GM19468 (cell line): ENCODE measurements around the gene LRMDA.

Source experiments
- ATAC-seq: cut with Tn5 transposase; IDR thresholded peaks from one replicate; pipeline ENCODE4 v1.9.1; 2021; ENCODE audit warnings: mild to moderate bottlenecking, moderate library complexity, moderate number of reproducible peaks; ENCODE audit not compliant: unreplicated experiment; ENCODE audit errors: extremely low read depth

The LRMDA gene

GRCh38 chr10:75525067-75525466 lies 93.6 kb downstream of the LRMDA start:
- ATAC-seq: no peak

GRCh38 chr10:75525646-75526045 lies 94.2 kb downstream of the LRMDA start:
- no peak for ATAC-seq

- ATAC-seq: no peak
Observed at GRCh38 chr10:75527542-75527941, 96.1 kb downstream of the LRMDA start.

GRCh38 chr10:75528392-75528791 lies 97.0 kb downstream of the LRMDA start:
- ATAC-seq: no peak

- no peak for ATAC-seq
Observed at GRCh38 chr10:75530299-75530698, 98.9 kb downstream of the LRMDA start.

- ATAC-seq: no peak
Observed at GRCh38 chr10:75531571-75532031, 100.2 kb downstream of the LRMDA start.

GRCh38 chr10:75532253-75532924 lies 101.0 kb downstream of the LRMDA start:
- no peak for ATAC-seq

GRCh38 chr10:75538144-75538543 lies 106.7 kb downstream of the LRMDA start:
- ATAC-seq: no peak

GRCh38 chr10:75538765-75539164 lies 107.3 kb downstream of the LRMDA start:
- ATAC-seq: no peak

GRCh38 chr10:75540357-75540966 lies 109.0 kb downstream of the LRMDA start:
- no peak for ATAC-seq

- no peak for ATAC-seq
Observed at GRCh38 chr10:75540981-75541380, 109.6 kb downstream of the LRMDA start.

- no peak for ATAC-seq
Observed at GRCh38 chr10:75541411-75541810, 110.0 kb downstream of the LRMDA start.

GRCh38 chr10:75542084-75542483 lies 110.7 kb downstream of the LRMDA start:
- ATAC-seq: no peak

- ATAC-seq: no peak
Observed at GRCh38 chr10:75542906-75543305, 111.5 kb downstream of the LRMDA start.

GRCh38 chr10:75544386-75544785 lies 113.0 kb downstream of the LRMDA start:
- ATAC-seq: no peak

GRCh38 chr10:75544993-75545706 lies 113.7 kb downstream of the LRMDA start:
- no peak for ATAC-seq

- no peak for ATAC-seq
Observed at GRCh38 chr10:75546004-75546403, 114.6 kb downstream of the LRMDA start.

- no peak for ATAC-seq
Observed at GRCh38 chr10:75547391-75548298, 116.2 kb downstream of the LRMDA start.

- ATAC-seq: no peak
Observed at GRCh38 chr10:75548356-75548755, 116.9 kb downstream of the LRMDA start.

GRCh38 chr10:75550191-75550590 lies 118.8 kb downstream of the LRMDA start:
- ATAC-seq: no peak
